SK-N-SH treated with all-trans-retinoic acid at 6 μM for 48 hours (cell line): ENCODE measurements around the gene RBM10.

Experiments used
- ATAC-seq: fragments of 200-7000 bp; cut with Tn5 transposase; 3 replicates; pipeline ENCODE4 v1.9.1; 2020; ENCODE audit warnings: mild to moderate bottlenecking, moderate library complexity
- ARNTL ChIP-seq: fragments of 450-650 bp; formaldehyde crosslinking; IDR thresholded peaks from 2 replicates; pipeline ENCODE4 v1.5.0; 2020; ENCODE audit warnings: low read depth, mild to moderate bottlenecking, moderate library complexity, borderline replicate concordance
- BACH2 ChIP-seq: fragments of 250-450 bp; sonication (Bioruptor Pico); IDR thresholded peaks from 2 replicates; pipeline ENCODE4 v1.9.0; 2021; ENCODE audit warnings: mild to moderate bottlenecking, borderline replicate concordance
- CSDC2 ChIP-seq: fragments of 250-450 bp; sonication (Bioruptor Pico); IDR thresholded peaks from 2 replicates; pipeline ENCODE4 v1.5.0; 2020; ENCODE audit warnings: mild to moderate bottlenecking, moderate library complexity
- ESRRG ChIP-seq: fragments of 250-450 bp; sonication (Bioruptor Pico); IDR thresholded peaks from 2 replicates; pipeline ENCODE4 v1.6.1; 2021; ENCODE audit warnings: mild to moderate bottlenecking
- GLIS3 ChIP-seq: fragments of 250-450 bp; sonication (Bioruptor Pico); IDR thresholded peaks from 2 replicates; pipeline ENCODE4 v1.5.0; 2020; ENCODE audit warnings: mild to moderate bottlenecking, moderate library complexity
- PPARA ChIP-seq: fragments of 250-450 bp; sonication (Bioruptor Pico); IDR thresholded peaks from 2 replicates; pipeline ENCODE4 v1.5.0; 2020; ENCODE audit warnings: mild to moderate bottlenecking, borderline replicate concordance
- RARB ChIP-seq: fragments of 250-450 bp; sonication (Bioruptor Pico); IDR thresholded peaks from 2 replicates; pipeline ENCODE4 v1.8.0; 2021; ENCODE audit warnings: mild to moderate bottlenecking, moderate library complexity
- SNAI2 ChIP-seq: fragments of 250-450 bp; sonication (Bioruptor Pico); IDR thresholded peaks from 2 replicates; pipeline ENCODE4 v1.5.0; 2020; ENCODE audit warnings: mild to moderate bottlenecking, moderate library complexity
- TOX ChIP-seq: fragments of 250-450 bp; sonication (Bioruptor Pico); IDR thresholded peaks from 2 replicates; pipeline ENCODE4 v1.8.0; 2021; ENCODE audit warnings: mild to moderate bottlenecking, moderate library complexity, borderline replicate concordance
- ZC3H10 ChIP-seq: fragments of 250-450 bp; sonication (Bioruptor Pico); IDR thresholded peaks from 2 replicates; pipeline ENCODE4 v1.5.1; 2021; ENCODE audit warnings: mild to moderate bottlenecking, moderate library complexity
- ZFP3 ChIP-seq: fragments of 250-450 bp; sonication (Bioruptor Pico); IDR thresholded peaks from 2 replicates; pipeline ENCODE4 v1.5.0; 2020; ENCODE audit warnings: mild to moderate bottlenecking, moderate library complexity
- ZFP30 ChIP-seq: fragments of 450-650 bp; formaldehyde crosslinking; IDR thresholded peaks from 2 replicates; pipeline ENCODE4 v1.5.0; 2022; ENCODE audit warnings: mild to moderate bottlenecking, moderate library complexity
- ZNF70 ChIP-seq: fragments of 450-650 bp; formaldehyde crosslinking; IDR thresholded peaks from 2 replicates; pipeline ENCODE4 v1.5.0; 2020; ENCODE audit warnings: mild to moderate bottlenecking, moderate library complexity
- ZNF8 ChIP-seq: fragments of 450-650 bp; formaldehyde crosslinking; IDR thresholded peaks from 2 replicates; pipeline ENCODE4 v1.5.0; 2020; ENCODE audit warnings: mild to moderate bottlenecking, moderate library complexity
- TF ChIP-seq, protein P1 (sequence below): fragments of 250-450 bp; sonication (Bioruptor Pico); IDR thresholded peaks from 2 replicates; pipeline ENCODE4 v1.5.1; 2021; ENCODE audit warnings: mild to moderate bottlenecking, moderate library complexity
- TF ChIP-seq, protein P2 (sequence below): fragments of 250-450 bp; sonication (Bioruptor Pico); IDR thresholded peaks from 2 replicates; pipeline ENCODE4 v1.8.0; 2021; ENCODE audit warnings: low read depth, mild to moderate bottlenecking, moderate library complexity, borderline replicate concordance
- TF ChIP-seq, protein P3 (sequence below): fragments of 250-450 bp; sonication (Bioruptor Pico); IDR thresholded peaks from 2 replicates; pipeline ENCODE4 v1.5.0; 2020; ENCODE audit warnings: mild to moderate bottlenecking, moderate library complexity
- TF ChIP-seq, protein P4 (sequence below): fragments of 250-450 bp; sonication (Bioruptor Pico); IDR thresholded peaks from 2 replicates; pipeline ENCODE4 v1.8.0; 2020; ENCODE audit warnings: mild to moderate bottlenecking, moderate library complexity, borderline replicate concordance
- TF ChIP-seq, protein P5 (sequence below): fragments of 250-450 bp; sonication (Bioruptor Pico); IDR thresholded peaks from 2 replicates; pipeline ENCODE4 v1.5.1; 2020; ENCODE audit warnings: low read depth, mild to moderate bottlenecking, moderate library complexity

Gene RBM10

DNA sequence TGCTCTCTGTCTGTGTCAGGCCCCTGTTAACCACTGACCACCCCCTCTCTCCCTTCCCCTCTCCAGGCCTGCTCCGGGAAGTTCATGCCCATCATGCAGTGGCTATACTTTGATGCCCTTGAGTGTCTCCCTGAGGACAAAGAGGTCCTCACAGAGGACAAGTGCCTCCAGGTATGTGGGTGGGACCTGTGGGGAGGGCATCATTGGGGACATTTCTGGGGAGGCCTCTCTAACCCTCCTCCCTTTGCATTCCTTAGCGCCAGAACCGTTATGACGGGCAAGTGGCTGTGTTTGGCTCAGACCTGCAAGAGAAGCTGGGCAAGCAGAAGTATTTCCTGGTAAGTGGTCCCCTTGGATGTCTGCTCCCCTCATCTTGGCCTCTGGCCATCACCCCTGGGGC is 57.9 kb downstream of the RBM10 start:
- no peak for ATAC-seq
- no peak for TF ChIP-seq GLIS3
- TF ChIP-seq CSDC2 (CRISPR knock-in tag), result no peak
- TF ChIP-seq, all 23 proteins: peak for 0

DNA sequence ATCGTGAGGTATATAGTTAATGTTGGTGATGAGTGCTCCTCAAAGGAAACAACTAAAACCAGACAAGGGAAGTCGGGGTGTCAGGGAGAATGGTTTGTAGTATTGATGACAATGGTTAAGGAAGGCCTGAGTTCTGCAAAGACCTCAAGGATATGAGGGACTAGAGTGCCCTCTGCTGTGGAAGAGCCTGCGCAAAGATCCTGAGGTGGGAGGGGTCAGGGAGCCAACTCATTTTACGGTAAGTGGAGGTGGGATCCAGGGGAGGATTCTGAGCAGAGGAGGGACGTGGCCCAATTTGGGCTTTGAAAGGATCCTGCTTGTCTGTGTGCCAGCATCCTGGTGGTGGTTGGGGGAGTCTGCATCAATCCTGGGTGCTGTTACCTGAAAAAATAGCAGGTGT is 59.9 kb downstream of the RBM10 start:
- TF ChIP-seq ZNF70 (CRISPR knock-in tag), result no peak
- TF ChIP-seq, protein P1, sequence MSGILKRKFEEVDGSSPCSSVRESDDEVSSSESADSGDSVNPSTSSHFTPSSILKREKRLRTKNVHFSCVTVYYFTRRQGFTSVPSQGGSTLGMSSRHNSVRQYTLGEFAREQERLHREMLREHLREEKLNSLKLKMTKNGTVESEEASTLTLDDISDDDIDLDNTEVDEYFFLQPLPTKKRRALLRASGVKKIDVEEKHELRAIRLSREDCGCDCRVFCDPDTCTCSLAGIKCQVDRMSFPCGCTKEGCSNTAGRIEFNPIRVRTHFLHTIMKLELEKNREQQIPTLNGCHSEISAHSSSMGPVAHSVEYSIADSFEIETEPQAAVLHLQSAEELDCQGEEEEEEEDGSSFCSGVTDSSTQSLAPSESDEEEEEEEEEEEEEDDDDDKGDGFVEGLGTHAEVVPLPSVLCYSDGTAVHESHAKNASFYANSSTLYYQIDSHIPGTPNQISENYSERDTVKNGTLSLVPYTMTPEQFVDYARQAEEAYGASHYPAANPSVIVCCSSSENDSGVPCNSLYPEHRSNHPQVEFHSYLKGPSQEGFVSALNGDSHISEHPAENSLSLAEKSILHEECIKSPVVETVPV (CRISPR knock-in tag), result no peak
- TF ChIP-seq, protein P2, sequence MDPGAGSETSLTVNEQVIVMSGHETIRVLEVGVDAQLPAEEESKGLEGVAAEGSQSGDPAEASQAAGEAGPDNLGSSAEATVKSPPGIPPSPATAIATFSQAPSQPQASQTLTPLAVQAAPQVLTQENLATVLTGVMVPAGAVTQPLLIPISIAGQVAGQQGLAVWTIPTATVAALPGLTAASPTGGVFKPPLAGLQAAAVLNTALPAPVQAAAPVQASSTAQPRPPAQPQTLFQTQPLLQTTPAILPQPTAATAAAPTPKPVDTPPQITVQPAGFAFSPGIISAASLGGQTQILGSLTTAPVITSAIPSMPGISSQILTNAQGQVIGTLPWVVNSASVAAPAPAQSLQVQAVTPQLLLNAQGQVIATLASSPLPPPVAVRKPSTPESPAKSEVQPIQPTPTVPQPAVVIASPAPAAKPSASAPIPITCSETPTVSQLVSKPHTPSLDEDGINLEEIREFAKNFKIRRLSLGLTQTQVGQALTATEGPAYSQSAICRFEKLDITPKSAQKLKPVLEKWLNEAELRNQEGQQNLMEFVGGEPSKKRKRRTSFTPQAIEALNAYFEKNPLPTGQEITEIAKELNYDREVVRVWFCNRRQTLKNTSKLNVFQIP (CRISPR knock-in tag), result no peak
- no peak for TF ChIP-seq GLIS3
- TF ChIP-seq, protein P3, sequence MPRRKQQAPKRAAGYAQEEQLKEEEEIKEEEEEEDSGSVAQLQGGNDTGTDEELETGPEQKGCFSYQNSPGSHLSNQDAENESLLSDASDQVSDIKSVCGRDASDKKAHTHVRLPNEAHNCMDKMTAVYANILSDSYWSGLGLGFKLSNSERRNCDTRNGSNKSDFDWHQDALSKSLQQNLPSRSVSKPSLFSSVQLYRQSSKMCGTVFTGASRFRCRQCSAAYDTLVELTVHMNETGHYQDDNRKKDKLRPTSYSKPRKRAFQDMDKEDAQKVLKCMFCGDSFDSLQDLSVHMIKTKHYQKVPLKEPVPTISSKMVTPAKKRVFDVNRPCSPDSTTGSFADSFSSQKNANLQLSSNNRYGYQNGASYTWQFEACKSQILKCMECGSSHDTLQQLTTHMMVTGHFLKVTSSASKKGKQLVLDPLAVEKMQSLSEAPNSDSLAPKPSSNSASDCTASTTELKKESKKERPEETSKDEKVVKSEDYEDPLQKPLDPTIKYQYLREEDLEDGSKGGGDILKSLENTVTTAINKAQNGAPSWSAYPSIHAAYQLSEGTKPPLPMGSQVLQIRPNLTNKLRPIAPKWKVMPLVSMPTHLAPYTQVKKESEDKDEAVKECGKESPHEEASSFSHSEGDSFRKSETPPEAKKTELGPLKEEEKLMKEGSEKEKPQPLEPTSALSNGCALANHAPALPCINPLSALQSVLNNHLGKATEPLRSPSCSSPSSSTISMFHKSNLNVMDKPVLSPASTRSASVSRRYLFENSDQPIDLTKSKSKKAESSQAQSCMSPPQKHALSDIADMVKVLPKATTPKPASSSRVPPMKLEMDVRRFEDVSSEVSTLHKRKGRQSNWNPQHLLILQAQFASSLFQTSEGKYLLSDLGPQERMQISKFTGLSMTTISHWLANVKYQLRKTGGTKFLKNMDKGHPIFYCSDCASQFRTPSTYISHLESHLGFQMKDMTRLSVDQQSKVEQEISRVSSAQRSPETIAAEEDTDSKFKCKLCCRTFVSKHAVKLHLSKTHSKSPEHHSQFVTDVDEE (CRISPR knock-in tag), result no peak
- no peak for TF ChIP-seq BACH2
- no peak for TF ChIP-seq SNAI2
- no peak for TF ChIP-seq ZNF8 (CRISPR knock-in tag)
- no peak for TF ChIP-seq ZFP3 (CRISPR knock-in tag)
- TF ChIP-seq CSDC2 (CRISPR knock-in tag), result no peak
- TF ChIP-seq ESRRG (CRISPR knock-in tag), result no peak
- no peak for TF ChIP-seq RARB
- peak; percentile 36; the same call in 1 of the 3 replicates for ATAC-seq

DNA sequence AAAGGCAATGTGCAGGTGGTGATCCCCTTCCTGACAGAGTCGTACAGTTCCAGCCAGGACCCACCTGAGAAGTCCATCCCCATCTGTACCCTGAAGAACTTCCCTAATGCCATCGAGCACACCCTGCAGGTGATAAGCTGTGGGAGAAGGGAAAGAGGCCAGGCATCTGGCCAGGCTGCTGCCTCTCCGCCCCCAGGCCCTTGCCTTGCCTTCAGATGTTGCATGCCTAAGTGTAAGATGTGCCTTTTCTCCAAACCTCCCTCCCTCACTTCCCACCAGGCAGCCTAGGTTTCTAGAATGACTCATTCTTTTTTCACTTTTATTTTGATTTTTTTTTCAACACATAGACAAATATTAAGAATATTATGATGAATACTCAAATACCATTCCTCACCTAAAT is 61.3 kb downstream of the RBM10 start:
- peak; percentile 15; the same call in 1 of the 3 replicates for ATAC-seq

More for the DNA sequence above, 61.3 kb downstream of the RBM10 start:
- no peak for TF ChIP-seq ARNTL
- TF ChIP-seq, protein P2 (CRISPR knock-in tag), result no peak
- no peak for TF ChIP-seq ZFP30 (CRISPR knock-in tag)
- TF ChIP-seq, protein P4, sequence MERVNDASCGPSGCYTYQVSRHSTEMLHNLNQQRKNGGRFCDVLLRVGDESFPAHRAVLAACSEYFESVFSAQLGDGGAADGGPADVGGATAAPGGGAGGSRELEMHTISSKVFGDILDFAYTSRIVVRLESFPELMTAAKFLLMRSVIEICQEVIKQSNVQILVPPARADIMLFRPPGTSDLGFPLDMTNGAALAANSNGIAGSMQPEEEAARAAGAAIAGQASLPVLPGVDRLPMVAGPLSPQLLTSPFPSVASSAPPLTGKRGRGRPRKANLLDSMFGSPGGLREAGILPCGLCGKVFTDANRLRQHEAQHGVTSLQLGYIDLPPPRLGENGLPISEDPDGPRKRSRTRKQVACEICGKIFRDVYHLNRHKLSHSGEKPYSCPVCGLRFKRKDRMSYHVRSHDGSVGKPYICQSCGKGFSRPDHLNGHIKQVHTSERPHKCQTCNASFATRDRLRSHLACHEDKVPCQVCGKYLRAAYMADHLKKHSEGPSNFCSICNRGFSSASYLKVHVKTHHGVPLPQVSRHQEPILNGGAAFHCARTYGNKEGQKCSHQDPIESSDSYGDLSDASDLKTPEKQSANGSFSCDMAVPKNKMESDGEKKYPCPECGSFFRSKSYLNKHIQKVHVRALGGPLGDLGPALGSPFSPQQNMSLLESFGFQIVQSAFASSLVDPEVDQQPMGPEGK (CRISPR knock-in tag), result no peak
- TF ChIP-seq ZC3H10, result no peak
- no peak for TF ChIP-seq GLIS3
- TF ChIP-seq, protein P3 (CRISPR knock-in tag), result no peak
- no peak for TF ChIP-seq TOX (CRISPR knock-in tag)
- TF ChIP-seq, protein P5, sequence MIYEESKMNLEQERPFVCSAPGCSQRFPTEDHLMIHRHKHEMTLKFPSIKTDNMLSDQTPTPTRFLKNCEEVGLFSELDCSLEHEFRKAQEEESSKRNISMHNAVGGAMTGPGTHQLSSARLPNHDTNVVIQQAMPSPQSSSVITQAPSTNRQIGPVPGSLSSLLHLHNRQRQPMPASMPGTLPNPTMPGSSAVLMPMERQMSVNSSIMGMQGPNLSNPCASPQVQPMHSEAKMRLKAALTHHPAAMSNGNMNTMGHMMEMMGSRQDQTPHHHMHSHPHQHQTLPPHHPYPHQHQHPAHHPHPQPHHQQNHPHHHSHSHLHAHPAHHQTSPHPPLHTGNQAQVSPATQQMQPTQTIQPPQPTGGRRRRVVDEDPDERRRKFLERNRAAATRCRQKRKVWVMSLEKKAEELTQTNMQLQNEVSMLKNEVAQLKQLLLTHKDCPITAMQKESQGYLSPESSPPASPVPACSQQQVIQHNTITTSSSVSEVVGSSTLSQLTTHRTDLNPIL (CRISPR knock-in tag), result no peak
- TF ChIP-seq PPARA (CRISPR knock-in tag), result no peak
